NCI-H510A treated with DMSO at 0.1 percent for 48 hours (cell line): ENCODE measurements around the gene DNAH17.

ENCODE experiments used
- DNase-seq: peaks from one replicate; lab custom pipeline; 2025; lab: John Stamatoyannopoulos, UW

The DNAH17 gene

GRCh38 chr17:78605886-78606285 is 28.7 kb upstream of the DNAH17 start:
- DNase-seq, result no peak

GRCh38 chr17:78605429-78605828 is 28.2 kb upstream of the DNAH17 start:
- DNase-seq, result no peak

- DNase-seq, result no peak
Measured at GRCh38 chr17:78602246-78602645, 25.1 kb upstream of the DNAH17 start.

GRCh38 chr17:78601577-78602190 is 24.5 kb upstream of the DNAH17 start:
- no peak for DNase-seq

GRCh38 chr17:78600181-78600721 is 23.1 kb upstream of the DNAH17 start:
- DNase-seq, result no peak

- no peak for DNase-seq
Measured at GRCh38 chr17:78599419-78599818, 22.2 kb upstream of the DNAH17 start.

GRCh38 chr17:78598013-78598471 is 20.8 kb upstream of the DNAH17 start:
- no peak for DNase-seq

- DNase-seq, result no peak
Measured at GRCh38 chr17:78596871-78597764, 19.9 kb upstream of the DNAH17 start.

- DNase-seq, result no peak
Measured at GRCh38 chr17:78595135-78595810, 18.1 kb upstream of the DNAH17 start.

GRCh38 chr17:78592991-78593329 is 15.8 kb upstream of the DNAH17 start:
- DNase-seq, result no peak

- no peak for DNase-seq
Measured at GRCh38 chr17:78591263-78591671, 14.1 kb upstream of the DNAH17 start.

- DNase-seq, result no peak
Measured at GRCh38 chr17:78589885-78590284, 12.7 kb upstream of the DNAH17 start.

- DNase-seq, result no peak
Measured at GRCh38 chr17:78589031-78589675, 12.0 kb upstream of the DNAH17 start.

- no peak for DNase-seq
Measured at GRCh38 chr17:78588258-78589030, 11.2 kb upstream of the DNAH17 start.

GRCh38 chr17:78585006-78585630 is 7.9 kb upstream of the DNAH17 start:
- peak; percentile 9 for DNase-seq

GRCh38 chr17:78583091-78583490 is 5.9 kb upstream of the DNAH17 start:
- peak; percentile 8 for DNase-seq

GRCh38 chr17:78581304-78581703 is 4.1 kb upstream of the DNAH17 start:
- no peak for DNase-seq

GRCh38 chr17:78580277-78580804 is 3.1 kb upstream of the DNAH17 start:
- DNase-seq, result no peak

GRCh38 chr17:78576389-78577112 is 645 bp downstream of the DNAH17 start:
- DNase-seq, result no peak

GRCh38 chr17:78575899-78576298 is 1.3 kb downstream of the DNAH17 start:
- DNase-seq, result no peak
